Natural killer cell (primary cell): ENCODE measurements around the gene HCRTR1. TPM values are rescaled to one million over a fixed set of nuclear protein-coding genes. Genes with fewer than 3 reads are reported as not detected.

Experiments used
- ATAC-seq, 3 donors: fragments of 150-1000 bp in 2 of 3; fragments of 200-7000 bp in 1 of 3; cut with Tn5 transposase; 1 replicate in 1 of 3; 2 replicates in 2 of 3; pipeline ENCODE4 v1.10.0; 2021; ENCODE audit warnings: mild to moderate bottlenecking in 2 of 3, moderate library complexity in 2 of 3
- DNase-seq, 2 donors: peaks; one replicate each; pipeline versions ENCODE4 v3.0.0 to v3.0.0-alpha.2; 2013 to 2021; ENCODE audit warnings: mixed read lengths in 1 of 2
- H3K27ac ChIP-seq: one replicate; pipeline ENCODE4 v1.5.1; 2013; ENCODE audit warnings: mild to moderate bottlenecking, low read length
- H3K27me3 ChIP-seq: one replicate; pipeline ENCODE4 v1.6.1; 2013; ENCODE audit warnings: low read length; ENCODE audit not compliant: control insufficient read depth, insufficient read depth
- H3K36me3 ChIP-seq: one replicate; pipeline ENCODE4 v1.6.1; 2013; ENCODE audit warnings: low read length; ENCODE audit not compliant: control insufficient read depth, insufficient read depth
- H3K4me1 ChIP-seq: one replicate; pipeline ENCODE4 v1.6.1; 2013; ENCODE audit warnings: low read length; ENCODE audit not compliant: control insufficient read depth, insufficient read depth
- H3K4me3 ChIP-seq: one replicate; pipeline ENCODE4 v1.5.1; 2013; ENCODE audit warnings: low read length
- H3K9me3 ChIP-seq: one replicate; pipeline ENCODE4 v1.6.1; 2013; ENCODE audit warnings: low read length; ENCODE audit not compliant: control insufficient read depth, insufficient read depth
- H3K27ac Mint-ChIP-seq, 2 donors: one replicate each; pipeline ENCODE4 v1.8.0; 2022; ENCODE audit warnings: mild to moderate bottlenecking in 2 of 2, mixed read lengths in 2 of 2, moderate library complexity in 1 of 2
- H3K27me3 Mint-ChIP-seq, 2 donors: one replicate each; pipeline ENCODE4 v1.8.0; 2022; ENCODE audit warnings: low read depth in 2 of 2, mixed read lengths in 2 of 2
- H3K36me3 Mint-ChIP-seq: one replicate; pipeline ENCODE4 v1.8.0; 2022; ENCODE audit warnings: mixed read lengths
- H3K4me1 Mint-ChIP-seq, 2 donors: one replicate each; pipeline ENCODE4 v1.8.0; 2022; ENCODE audit warnings: mixed read lengths in 2 of 2
- H3K4me3 Mint-ChIP-seq: one replicate; pipeline ENCODE4 v1.8.0; 2022; ENCODE audit warnings: mild to moderate bottlenecking, moderate library complexity, mixed read lengths
- H3K9me3 Mint-ChIP-seq, 2 donors: one replicate each; pipeline ENCODE4 v1.8.0; 2022; ENCODE audit warnings: mixed read lengths in 2 of 2
- CTCF ChIP-seq: fragments of 200-600 bp; IDR thresholded peaks from one replicate; pipeline ENCODE4 v1.8.0; 2022; ENCODE audit warnings: antibody characterized with exemption
- WGBS: methylation state at CpG from one replicate; pipeline ENCODE4 v1.1.7; 2013; ENCODE audit warnings: missing lambda C conversion rate; ENCODE audit not compliant: insufficient coverage; 5-methylcytosine and 5-hydroxymethylcytosine counted together
- intact Hi-C: fragments of 100-400 bp; cut with micrococcal nuclease; formaldehyde crosslinking; loops from one replicate; pipeline ENCODE4 v1.14.2; 2022
- total RNA-seq, 4 donors: library from RNA; stranded (reverse); fragments of 120-200 nt in 1 of 4; gene quantifications; one replicate each; pipeline versions ENCODE4 v1.2.3 to v1.2.4, GENCODE V29; 2013 to 2022

HCRTR1 gene
- total RNA-seq, 3 donors from 2014 or later (not counting 1 experiment from before 2014, with no cell fraction given) = not detected

GRCh38 chr1:31660871-31661455, 43.5 kb downstream of the HCRTR1 start:
- Histone ChIP-seq H3K9me3 (no peaks in the 10 kb centered on the region), H3K27ac (no peak overlapping the region), H3K4me1 (peaks cover 7% of the 10 kb centered on the region), H3K27me3 (no peaks in the 10 kb centered on the region), H3K36me3 (no peaks in the 10 kb centered on the region), H3K4me3 (no peak overlapping the region)
- ATAC-seq (no peak), DNase-seq (no peak)
- H3K4me3 Mint-ChIP-seq = no peak overlapping the region
- no peak for TF ChIP-seq CTCF
- no peaks in the 10 kb centered on the region for H3K9me3 Mint-ChIP-seq
- H3K4me1 Mint-ChIP-seq = no peaks in the 10 kb centered on the region
- peaks cover 0 to 6% of the 10 kb centered on the region in 2 donors for H3K27me3 Mint-ChIP-seq
- WGBS = 94% methylated on average over 4 of the region's 4 CpGs
- no peaks in the 10 kb centered on the region for H3K36me3 Mint-ChIP-seq
- no peak overlapping the region for H3K27ac Mint-ChIP-seq
- intact Hi-C loops = loop anchor here (5.0 to 10.0 kb wide), 3 partner anchors 86 to 754 kb away; no protein-coding TSS in a partner anchor

GRCh38 chr1:31661856-31662255, 44.4 kb downstream of the HCRTR1 start:
- no peaks in the 10 kb centered on the region for H3K4me1 Mint-ChIP-seq
- H3K4me3 ChIP-seq = no peak overlapping the region
- no peak overlapping the region for H3K4me3 Mint-ChIP-seq
- H3K27ac Mint-ChIP-seq = no peak overlapping the region
- ATAC-seq = no peak
- H3K27me3 ChIP-seq = no peaks in the 10 kb centered on the region
- H3K36me3 Mint-ChIP-seq = no peaks in the 10 kb centered on the region
- no peaks in the 10 kb centered on the region for H3K36me3 ChIP-seq
- 84% methylated on average over 6 of the region's 6 CpGs for WGBS
- TF ChIP-seq CTCF = no peak
- H3K9me3 Mint-ChIP-seq = no peaks in the 10 kb centered on the region
- peaks cover 0 to 6% of the 10 kb centered on the region in 2 donors for H3K27me3 Mint-ChIP-seq
- intact Hi-C loops = loop anchor here (5.0 to 10.0 kb wide), 3 partner anchors 85 to 753 kb away; no protein-coding TSS in a partner anchor
- H3K4me1 ChIP-seq = peaks cover 7% of the 10 kb centered on the region
- no peak for DNase-seq
- no peak overlapping the region for H3K27ac ChIP-seq
- no peaks in the 10 kb centered on the region for H3K9me3 ChIP-seq

- Mint-ChIP-seq H3K4me3 (no peak overlapping the region), H3K36me3 (no peaks in the 10 kb centered on the region), H3K27ac (no peak overlapping the region), H3K27me3 (peaks cover 0 to 6% of the 10 kb centered on the region in 2 donors), H3K4me1 (no peaks in the 10 kb centered on the region), H3K9me3 (no peaks in the 10 kb centered on the region)
- intact Hi-C loops = loop anchor here (5.0 to 10.0 kb wide), 3 partner anchors 85 to 752 kb away; no protein-coding TSS in a partner anchor
- Histone ChIP-seq H3K36me3 (no peaks in the 10 kb centered on the region), H3K27ac (no peak overlapping the region), H3K4me3 (no peak overlapping the region), H3K4me1 (peaks cover 7% of the 10 kb centered on the region), H3K27me3 (no peaks in the 10 kb centered on the region), H3K9me3 (no peaks in the 10 kb centered on the region)
- ATAC-seq = no peak
- no peak for TF ChIP-seq CTCF
- no peak for DNase-seq
- WGBS = 89% methylated on average over 12 of the region's 12 CpGs
These were observed 45.0 kb downstream of the HCRTR1 start for GRCh38 chr1:31662463-31662862.
